Mesenteric fat pad (tissue), 1 donor: Measurements from ENCODE around the gene COMMD10. TPM values are rescaled to one million over a fixed set of nuclear protein-coding genes. Genes with fewer than 3 reads are reported as not detected.

Experiments used
- DNase-seq: peaks from one replicate; pipeline ENCODE4 v3.0.0-alpha.2; 2020; ENCODE audit warnings: low spot score
- total RNA-seq: library from RNA; stranded (reverse); fragmentation: NEBNext Ultra II Directional; extraction: Animal tissue kit (Norgen Biotek cat#: 25700); gene quantifications from one replicate; pipeline ENCODE4 v1.2.1, GENCODE V29; 2021
- donor health status: DM: yes; HTN: yes; CAD: no.

Gene COMMD10
- total RNA-seq, 1 donor from 2014 or later, result 33.2 TPM

- DNase-seq, result no peak
Observed at GRCh38 chr5:116288524-116288923, 203.7 kb downstream of the COMMD10 start.

GRCh38 chr5:116289276-116289675, 204.5 kb downstream of the COMMD10 start:
- no peak for DNase-seq

GRCh38 chr5:116291271-116291670, 206.4 kb downstream of the COMMD10 start:
- no peak for DNase-seq

GRCh38 chr5:116292321-116292720, 207.5 kb downstream of the COMMD10 start:
- DNase-seq, result no peak

- no peak for DNase-seq
Observed at GRCh38 chr5:116296335-116297072, 211.7 kb downstream of the COMMD10 start.

GRCh38 chr5:116297296-116297814, 212.5 kb downstream of the COMMD10 start:
- no peak for DNase-seq

GRCh38 chr5:116299746-116300640, 215.2 kb downstream of the COMMD10 start:
- DNase-seq, result no peak

GRCh38 chr5:116301110-116301509, 216.3 kb downstream of the COMMD10 start:
- no peak for DNase-seq

GRCh38 chr5:116303340-116303739, 218.5 kb downstream of the COMMD10 start:
- no peak for DNase-seq

GRCh38 chr5:116303810-116304209, 219.0 kb downstream of the COMMD10 start:
- DNase-seq, result no peak

GRCh38 chr5:116305899-116306298, 221.1 kb downstream of the COMMD10 start:
- DNase-seq, result no peak

- no peak for DNase-seq
Observed at GRCh38 chr5:116306846-116307245, 222.0 kb downstream of the COMMD10 start.

- no peak for DNase-seq
Observed at GRCh38 chr5:116308391-116308790, 223.6 kb downstream of the COMMD10 start.

GRCh38 chr5:116313366-116313765, 228.5 kb downstream of the COMMD10 start:
- no peak for DNase-seq

- no peak for DNase-seq
Observed at GRCh38 chr5:116315531-116315930, 230.7 kb downstream of the COMMD10 start.

- DNase-seq, result no peak
Observed at GRCh38 chr5:116318091-116318854, 233.4 kb downstream of the COMMD10 start.

- DNase-seq, result no peak
Observed at GRCh38 chr5:116320486-116320885, 235.7 kb downstream of the COMMD10 start.

- no peak for DNase-seq
Observed at GRCh38 chr5:116329503-116329902, 244.7 kb downstream of the COMMD10 start.

- DNase-seq, result no peak
Observed at GRCh38 chr5:116340799-116341198, 256.0 kb downstream of the COMMD10 start.
